HepG2 (cell line): ENCODE measurements around the gene TSSK2. TPM values are rescaled to one million over a fixed set of nuclear protein-coding genes. Genes with fewer than 3 reads are reported as not detected.

ENCODE experiments used
- ATAC-seq: fragments of 200-7000 bp; cut with Tn5 transposase; 3 replicates; pipeline ENCODE4 v1.9.1; 2020; ENCODE audit warnings: mild to moderate bottlenecking, moderate library complexity
- BruUV-seq: library from RNA; stranded (reverse); fragments of 400-500 nt; replicated peaks from 2 replicates; lab custom pipeline; 2021; lab: Mats Ljungman, UMichigan
- CTCF ChIA-PET: fragments of 300-600 bp; formaldehyde crosslinking; extraction: SDS; loops from one replicate; lab custom pipeline; 2021; ENCODE audit warnings: low total read pairs, inconsistent platforms, low intra/inter-chr PET ratio; lab: Yijun Ruan, JAX
- POLR2A ChIA-PET: fragments of 350-600 bp; sonication (Branson Sonifier 250); formaldehyde crosslinking; loops from one replicate; lab custom pipeline; 2020; ENCODE audit warnings: antibody characterized with exemption, inconsistent platforms; lab: Yijun Ruan, JAX
- DNase-seq: peaks from one replicate; pipeline ENCODE4 v3.0.0-alpha.2; 2015; ENCODE audit warnings: low spot score
- FAIRE-seq: peaks from 3 replicates; lab custom pipeline; 2011; peaks lifted over from hg19 to GRCh38; lab: Jason Lieb, UNC
- H2AFZ ChIP-seq: one replicate; pipeline ENCODE4 v1.6.1; 2011; ENCODE audit warnings: low read length, inconsistent platforms
- H3K27ac ChIP-seq: fragments of 300-600 bp; 3 replicates; pipeline ENCODE4 v1.8.0; 2011; ENCODE audit warnings: mixed run types, mild to moderate bottlenecking, mixed read lengths, low read length, inconsistent platforms; ENCODE audit not compliant: insufficient read depth; ENCODE audit errors: extremely low read length
- H3K27me3 ChIP-seq, 2 experiments: fragments of 200-600 bp in 1 of 2; 2 replicates in 1 of 2; 3 replicates in 1 of 2; pipeline versions ENCODE4 v1.6.0 to v1.8.0; 2011; ENCODE audit warnings: low read length in 2 of 2, mild to moderate bottlenecking in 2 of 2, moderate library complexity in 2 of 2, inconsistent platforms in 1 of 2; ENCODE audit not compliant: insufficient read depth in 2 of 2, control insufficient read depth in 1 of 2
- H3K36me3 ChIP-seq, 2 experiments: fragments of 200-600 bp in 1 of 2; replicated peaks in 1 of 2; 2 replicates in 1 of 2; 3 replicates in 1 of 2; pipeline versions ENCODE4 v1.5.1 to v1.8.0; 2011; ENCODE audit warnings: low read length in 2 of 2, inconsistent platforms in 1 of 2; ENCODE audit not compliant: insufficient read depth in 2 of 2, control insufficient read depth in 1 of 2
- H3K4me1 ChIP-seq: 2 replicates; pipeline ENCODE4 v1.5.1; 2012; ENCODE audit warnings: low read length, inconsistent platforms; ENCODE audit not compliant: insufficient read depth
- H3K4me2 ChIP-seq: 2 replicates; pipeline ENCODE4 v1.6.0; 2011; ENCODE audit warnings: low read depth, low read length, inconsistent platforms
- H3K4me3 ChIP-seq, 3 experiments: fragments of 200-600 bp in 1 of 3; sonication (generic), shearing (Covaris generic) in 1 of 3; replicated peaks in 1 of 3; 2 replicates each; pipeline ENCODE4 v1.5.1; 2011 to 2016; ENCODE audit warnings: low read length in 3 of 3, inconsistent platforms in 2 of 3, low read depth in 2 of 3, mild to moderate bottlenecking in 2 of 3, control low read depth in 1 of 3, mixed read lengths in 1 of 3; ENCODE audit not compliant: insufficient read depth in 1 of 3
- H3K79me2 ChIP-seq: one replicate; pipeline ENCODE4 v1.6.1; 2011; ENCODE audit warnings: low read length, inconsistent platforms; ENCODE audit not compliant: insufficient read depth
- H3K9ac ChIP-seq: 2 replicates; pipeline ENCODE4 v1.6.0; 2011; ENCODE audit warnings: mild to moderate bottlenecking, low read depth, low read length, inconsistent platforms; ENCODE audit not compliant: insufficient read depth
- H3K9me3 ChIP-seq: 2 replicates; pipeline ENCODE4 v1.5.1; 2012; ENCODE audit warnings: mild to moderate bottlenecking, low read length
- H4K20me1 ChIP-seq: 2 replicates; pipeline ENCODE4 v1.6.0; 2011; ENCODE audit warnings: inconsistent platforms, mild to moderate bottlenecking, low read length, moderate library complexity; ENCODE audit not compliant: insufficient read depth
- AFF4 ChIP-seq: sonication (generic); formaldehyde crosslinking; IDR thresholded peaks from 2 replicates; pipeline ENCODE4 v1.4.0; 2020; ENCODE audit warnings: missing genetic modification reagents
- CBX5 ChIP-seq: sonication (generic); formaldehyde crosslinking; IDR thresholded peaks from 2 replicates; pipeline ENCODE4 v1.4.0; 2020; ENCODE audit warnings: missing genetic modification reagents, borderline replicate concordance
- CHD2 ChIP-seq: IDR thresholded peaks from 2 replicates; pipeline ENCODE4 v1.6.1; 2011; ENCODE audit warnings: low read depth, low read length, improper control_type of control experiment
- GFI1 ChIP-seq: sonication (generic); formaldehyde crosslinking; IDR thresholded peaks from 2 replicates; pipeline ENCODE4 v1.5.0; 2020; ENCODE audit warnings: missing genetic modification reagents, mild to moderate bottlenecking, borderline replicate concordance
- MED8 ChIP-seq: sonication (generic); formaldehyde crosslinking; IDR thresholded peaks from 2 replicates; pipeline ENCODE4 v1.8.1; 2023; ENCODE audit warnings: mild to moderate bottlenecking, missing genetic modification reagents; ENCODE audit not compliant: insufficient replicate concordance
- NFATC3 ChIP-seq: sonication (generic); formaldehyde crosslinking; IDR thresholded peaks from 2 replicates; pipeline ENCODE4 v1.5.1; 2020; ENCODE audit warnings: mild to moderate bottlenecking, missing genetic modification reagents
- RCOR2 ChIP-seq: IDR thresholded peaks from 2 replicates; pipeline ENCODE4 v1.6.1; 2016; ENCODE audit warnings: missing biosample characterization, missing genetic modification reagents
- ZNF121 ChIP-seq: sonication (generic); formaldehyde crosslinking; IDR thresholded peaks from 2 replicates; pipeline ENCODE4 v1.5.0; 2020; ENCODE audit warnings: mild to moderate bottlenecking, missing genetic modification reagents
- ZNF556 ChIP-seq: sonication (generic); formaldehyde crosslinking; IDR thresholded peaks from 2 replicates; pipeline ENCODE4 v1.4.0; 2020; ENCODE audit warnings: mild to moderate bottlenecking, missing genetic modification reagents, borderline replicate concordance
- ZNF772 ChIP-seq: sonication (generic); formaldehyde crosslinking; IDR thresholded peaks from 2 replicates; pipeline ENCODE4 v1.5.0; 2020; ENCODE audit warnings: mild to moderate bottlenecking, missing genetic modification reagents
- WGBS: methylation state at CpG from one replicate; pipeline ENCODE4 v1.1.6; 2017; ENCODE audit warnings: low lambda C conversion rate; 5-methylcytosine and 5-hydroxymethylcytosine counted together
- in situ Hi-C: cut with HindIII; loops from 2 replicates; pipeline ENCODE4 v1.10.0; 2017; ENCODE audit warnings: low pct_unique_long_range_greater_than_20kb; ENCODE audit not compliant: extremely low pct_ligation_motif_present
- intact Hi-C: fragments of 100-400 bp; cut with micrococcal nuclease; formaldehyde crosslinking; loops from one replicate; pipeline ENCODE4 v1.10.0; 2022; ENCODE audit not compliant: unreplicated experiment
- polyA plus RNA-seq, 8 experiments: library from polyadenylated mRNA; depleted of rRNA in 3 of 8; stranded (reverse) in 7 of 8; unstranded in 1 of 8; fragments of >200 nt; fragmentation: Illumina TruSeq in 4 of 8; extraction: Trizol in 4 of 8; gene quantifications; 2 replicates each; pipeline versions ENCODE4 v1.2.1 to v1.2.3, GENCODE V29; 2011 to 2016; ENCODE audit warnings: low read depth in 4 of 8, missing spikeins in 1 of 8, mixed read lengths in 1 of 8; ENCODE audit not compliant: insufficient read depth in 1 of 8
- total RNA-seq, 5 experiments: library from RNA; depleted of rRNA; stranded (reverse); fragments of >200 nt; fragmentation: Illumina TruSeq; extraction: Trizol; gene quantifications; 2 replicates each; pipeline ENCODE4 v1.2.3, GENCODE V29; 2016; ENCODE audit warnings: low read depth in 1 of 5
- TF ChIP-seq, protein P1 (sequence below): sonication (generic); formaldehyde crosslinking; IDR thresholded peaks from 2 replicates; pipeline ENCODE4 v1.4.0; 2020; ENCODE audit warnings: missing genetic modification reagents, mild to moderate bottlenecking, borderline replicate concordance
- TF ChIP-seq, protein P2 (sequence below): sonication (generic); formaldehyde crosslinking; IDR thresholded peaks from 2 replicates; pipeline ENCODE4 v1.4.0; 2020; ENCODE audit warnings: missing genetic modification reagents, borderline replicate concordance

The TSSK2 gene
- total and polyA plus RNA-seq, 2 of the 13 experiments (the other 11 are each of a cell fraction or from before 2014, with no cell fraction given) = not detected

- WGBS = 100% methylated on average over 1 of the region's 1 CpG
- H3K36me3 ChIP-seq = peaks cover 4 to 15% of the 10 kb centered on the region in 2 experiments; a peak in 4 of 5 replicates
- no peak for FAIRE-seq
- no peak for DNase-seq
- H3K9me3 ChIP-seq = no peaks in the 10 kb centered on the region
- ATAC-seq = no peak
- ChIA-PET POLR2A (no interaction called here), CTCF (no interaction called here)
- BruUV-seq = no TSS peak
- intact Hi-C loops (no loop called here), in situ Hi-C loops (no loop called here)
- no peak overlapping the region for H3K4me3 ChIP-seq
- H3K4me2 ChIP-seq = no peak overlapping the region
- peaks cover 21% of the 10 kb centered on the region for H3K79me2 ChIP-seq
- H4K20me1 ChIP-seq = no peaks in the 10 kb centered on the region
- no peaks in the 10 kb centered on the region; a peak in 1 of 5 replicates for H3K27me3 ChIP-seq
- no peak overlapping the region for H3K27ac ChIP-seq
- 0 out of 2 replicates have a peak, but pooled peaks have one; percentile 17 for TF ChIP-seq ZNF121 (CRISPR knock-in tag)
- no peak for TF ChIP-seq CBX5
- no peak overlapping the region for H2AFZ ChIP-seq
- no peak overlapping the region for H3K9ac ChIP-seq
- peaks cover 10% of the 10 kb centered on the region for H3K4me1 ChIP-seq
These were observed 34.6 kb upstream of the TSSK2 start for GRCh38 chr22:19096555-19096954.

DNA sequence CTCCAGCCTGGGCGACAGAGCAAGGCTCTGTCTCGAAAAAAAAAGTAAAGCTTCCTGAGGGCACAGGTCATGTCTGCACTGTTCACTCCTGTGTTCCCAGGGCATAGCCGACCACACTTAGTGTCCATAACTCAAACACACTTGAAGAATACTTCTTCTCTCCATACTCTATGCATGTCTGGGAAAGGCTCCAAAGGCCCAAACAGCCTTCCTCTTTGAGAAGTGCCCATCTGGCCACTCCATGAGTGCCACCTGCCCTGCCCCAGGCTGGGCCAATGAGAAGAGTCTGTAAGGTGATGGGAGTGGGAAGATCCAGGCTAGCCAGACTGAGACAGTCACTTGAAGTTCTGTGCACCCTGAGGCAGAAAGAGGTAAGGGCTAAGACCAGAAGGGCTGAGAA lies 33.6 kb upstream of the TSSK2 start:
- Histone ChIP-seq H3K36me3 (peaks cover 4 to 15% of the 10 kb centered on the region in 2 experiments; a peak in 4 of 5 replicates), H4K20me1 (no peaks in the 10 kb centered on the region), H3K4me3 (no peak overlapping the region), H3K9ac (no peak overlapping the region), H3K79me2 (peaks cover 29% of the 10 kb centered on the region), H3K4me1 (peaks cover 4% of the 10 kb centered on the region), H2AFZ (no peak overlapping the region), H3K27me3 (no peaks in the 10 kb centered on the region; a peak in 1 of 5 replicates), H3K9me3 (no peaks in the 10 kb centered on the region), H3K27ac (no peak overlapping the region), H3K4me2 (no peak overlapping the region)
- ChIA-PET POLR2A (no interaction called here), CTCF (no interaction called here)
- intact Hi-C loops = no loop called here
- FAIRE-seq (no peak), DNase-seq (no peak), ATAC-seq (no peak)
- BruUV-seq = no TSS peak
- 100% methylated on average over 3 of the region's 3 CpGs for WGBS
- in situ Hi-C loops = no loop called here
- TF ChIP-seq, protein P1, sequence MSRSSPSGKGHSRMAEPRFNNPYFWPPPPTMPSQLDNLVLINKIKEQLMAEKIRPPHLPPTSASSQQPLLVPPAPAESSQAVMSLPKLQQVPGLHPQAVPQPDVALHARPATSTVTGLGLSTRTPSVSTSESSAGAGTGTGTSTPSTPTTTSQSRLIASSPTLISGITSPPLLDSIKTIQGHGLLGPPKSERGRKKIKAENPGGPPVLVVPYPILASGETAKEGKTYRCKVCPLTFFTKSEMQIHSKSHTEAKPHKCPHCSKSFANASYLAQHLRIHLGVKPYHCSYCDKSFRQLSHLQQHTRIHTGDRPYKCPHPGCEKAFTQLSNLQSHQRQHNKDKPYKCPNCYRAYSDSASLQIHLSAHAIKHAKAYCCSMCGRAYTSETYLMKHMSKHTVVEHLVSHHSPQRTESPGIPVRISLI = no peak
- no peak for TF ChIP-seq CHD2
- TF ChIP-seq MED8 (CRISPR knock-in tag) = no peak
- no peak for TF ChIP-seq ZNF556 (CRISPR knock-in tag)
- no peak for TF ChIP-seq RCOR2 (CRISPR knock-in tag)
- TF ChIP-seq NFATC3 (CRISPR knock-in tag) = no peak
- no peak for TF ChIP-seq ZNF772
- TF ChIP-seq, protein P2, sequence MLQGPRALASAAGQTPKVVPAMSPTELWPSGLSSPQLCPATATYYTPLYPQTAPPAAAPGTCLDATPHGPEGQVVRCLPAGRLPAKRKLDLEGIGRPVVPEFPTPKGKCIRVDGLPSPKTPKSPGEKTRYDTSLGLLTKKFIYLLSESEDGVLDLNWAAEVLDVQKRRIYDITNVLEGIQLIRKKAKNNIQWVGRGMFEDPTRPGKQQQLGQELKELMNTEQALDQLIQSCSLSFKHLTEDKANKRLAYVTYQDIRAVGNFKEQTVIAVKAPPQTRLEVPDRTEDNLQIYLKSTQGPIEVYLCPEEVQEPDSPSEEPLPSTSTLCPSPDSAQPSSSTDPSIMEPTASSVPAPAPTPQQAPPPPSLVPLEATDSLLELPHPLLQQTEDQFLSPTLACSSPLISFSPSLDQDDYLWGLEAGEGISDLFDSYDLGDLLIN = no peak
- TF ChIP-seq GFI1 (CRISPR knock-in tag) = no peak
- TF ChIP-seq AFF4 (CRISPR knock-in tag) = no peak
